Astrocyte (in vitro differentiated cells and primary cell): ENCODE measurements around the gene LRRC41. TPM values are rescaled to one million over a fixed set of nuclear protein-coding genes. Genes with fewer than 3 reads are reported as not detected.

Experiments
- DNase-seq: peaks from one replicate; pipeline ENCODE4 v3.0.0-alpha.2; 2010; ENCODE audit warnings: low read depth
- FAIRE-seq: peaks from 2 replicates; lab custom pipeline; 2011; peaks lifted over from hg19 to GRCh38; lab: Jason Lieb, UNC
- H2AFZ ChIP-seq: 2 replicates; pipeline ENCODE4 v1.6.0; 2012; ENCODE audit warnings: low read depth, low read length, inconsistent platforms
- H3K27ac ChIP-seq: 2 replicates; pipeline ENCODE4 v1.5.1; 2011; ENCODE audit warnings: low read depth, low read length, inconsistent platforms
- H3K27me3 ChIP-seq: 2 replicates; pipeline ENCODE4 v1.6.0; 2011; ENCODE audit warnings: low read length, inconsistent platforms; ENCODE audit not compliant: insufficient read depth
- H3K36me3 ChIP-seq: 2 replicates; pipeline ENCODE4 v1.5.1; 2011; ENCODE audit warnings: low read length, inconsistent platforms; ENCODE audit not compliant: insufficient read depth
- H3K4me1 ChIP-seq: 2 replicates; pipeline ENCODE4 v1.5.1; 2011; ENCODE audit warnings: low read length, inconsistent platforms; ENCODE audit not compliant: insufficient read depth
- H3K4me2 ChIP-seq: 2 replicates; pipeline ENCODE4 v1.6.0; 2012; ENCODE audit warnings: low read length, inconsistent platforms
- H3K4me3 ChIP-seq: 2 replicates; pipeline ENCODE4 v1.5.1; 2011; ENCODE audit warnings: low read depth, mild to moderate bottlenecking, low read length, inconsistent platforms; ENCODE audit not compliant: insufficient read depth
- H3K79me2 ChIP-seq: 2 replicates; pipeline ENCODE4 v1.6.0; 2012; ENCODE audit warnings: mild to moderate bottlenecking, low read length, inconsistent platforms; ENCODE audit not compliant: insufficient read depth
- H3K9ac ChIP-seq: 2 replicates; pipeline ENCODE4 v1.6.0; 2012; ENCODE audit warnings: mild to moderate bottlenecking, low read length, inconsistent platforms
- H3K9me3 ChIP-seq: 2 replicates; pipeline ENCODE4 v1.5.1; 2012; ENCODE audit warnings: low read depth, mild to moderate bottlenecking, low read length, inconsistent platforms; ENCODE audit not compliant: insufficient read depth
- H4K20me1 ChIP-seq: 2 replicates; pipeline ENCODE4 v1.6.0; 2012; ENCODE audit warnings: low read length, inconsistent platforms; ENCODE audit not compliant: insufficient read depth
- H3K27ac Mint-ChIP-seq: one replicate; pipeline ENCODE4 v1.8.0; 2021; ENCODE audit warnings: mild to moderate bottlenecking, mixed read lengths; ENCODE audit not compliant: unreplicated experiment
- H3K27me3 Mint-ChIP-seq: one replicate; pipeline ENCODE4 v1.8.0; 2021; ENCODE audit warnings: low read depth, mixed read lengths; ENCODE audit not compliant: unreplicated experiment
- H3K36me3 Mint-ChIP-seq: one replicate; pipeline ENCODE4 v1.8.0; 2021; ENCODE audit warnings: low read depth, mixed read lengths; ENCODE audit not compliant: unreplicated experiment
- H3K4me1 Mint-ChIP-seq: one replicate; pipeline ENCODE4 v1.8.0; 2021; ENCODE audit warnings: low read depth, mixed read lengths; ENCODE audit not compliant: unreplicated experiment
- H3K4me3 Mint-ChIP-seq: one replicate; pipeline ENCODE4 v1.8.0; 2021; ENCODE audit warnings: mild to moderate bottlenecking, moderate library complexity, mixed read lengths; ENCODE audit not compliant: unreplicated experiment
- H3K9me3 Mint-ChIP-seq: one replicate; pipeline ENCODE4 v1.8.0; 2021; ENCODE audit warnings: mild to moderate bottlenecking, mixed read lengths; ENCODE audit not compliant: unreplicated experiment
- CTCF ChIP-seq: IDR thresholded peaks from 2 replicates; pipeline ENCODE4 v1.5.1; 2011; ENCODE audit warnings: low read depth, mild to moderate bottlenecking, inconsistent platforms, low read length, moderate library complexity; ENCODE audit not compliant: insufficient read depth
- EZH2 ChIP-seq: IDR thresholded peaks from 2 replicates; pipeline ENCODE4 v1.6.1; 2012; ENCODE audit warnings: mild to moderate bottlenecking, low read length, inconsistent platforms; ENCODE audit not compliant: insufficient read depth
- total RNA-seq: library from RNA; stranded (reverse); gene quantifications from 2 replicates; pipeline ENCODE4 v1.2.1, GENCODE V29; 2021

The LRRC41 gene
- total RNA-seq, 1 donor from 2014 or later, result 88.2 TPM

DNA sequence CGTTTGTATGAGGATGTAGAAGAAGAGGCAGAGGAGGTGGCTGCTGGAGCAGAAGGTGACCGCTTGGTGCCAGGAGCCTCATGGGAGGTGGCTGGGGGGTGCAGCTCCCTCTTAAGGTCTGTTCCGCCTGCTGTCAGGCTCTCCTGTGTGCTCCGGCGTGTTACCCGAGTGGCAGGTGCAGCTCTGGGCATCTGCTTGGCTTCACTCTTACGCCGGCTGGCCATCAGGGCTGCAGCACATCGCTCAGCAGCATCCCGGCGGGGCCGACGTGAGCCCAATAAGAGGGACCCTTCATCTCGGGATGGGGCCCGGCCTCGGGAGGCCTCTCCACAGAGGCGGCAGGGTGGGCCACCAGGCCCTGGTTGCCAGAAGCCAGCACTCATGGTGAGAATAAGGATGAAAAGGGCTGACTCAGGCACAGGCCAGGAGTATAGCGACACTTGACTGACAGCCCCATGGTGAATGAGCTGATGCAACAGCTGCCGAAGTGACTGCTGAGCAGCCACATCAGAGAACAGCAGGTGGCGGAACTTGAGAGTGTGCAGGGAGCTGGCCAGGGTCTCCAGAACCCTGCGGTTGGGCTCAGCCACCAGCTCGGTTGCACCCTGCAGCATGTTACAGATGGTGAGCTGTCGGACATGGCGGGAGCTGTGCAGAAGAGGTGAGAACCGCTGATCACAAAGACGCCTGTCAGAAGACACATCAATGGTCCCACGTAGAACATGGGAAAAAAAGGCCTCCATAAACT lies 17.5 kb downstream of the LRRC41 start:
- Histone ChIP-seq H3K27me3 (no peaks in the 10 kb centered on the region), H3K9me3 (no peaks in the 10 kb centered on the region), H3K4me1 (peaks cover 6% of the 10 kb centered on the region), H3K79me2 (peaks cover 6% of the 10 kb centered on the region), H4K20me1 (peaks cover 41% of the 10 kb centered on the region), H3K4me3 (no peak overlapping the region), H3K4me2 (no peak overlapping the region), H3K27ac (no peak overlapping the region), H2AFZ (no peak overlapping the region), H3K9ac (no peak overlapping the region), H3K36me3 (peaks cover 38% of the 10 kb centered on the region)
- Mint-ChIP-seq H3K27me3 (no peaks in the 10 kb centered on the region), H3K27ac (peak overlapping the region; percentile 72), H3K4me3 (no peak overlapping the region), H3K4me1 (peaks cover 47% of the 10 kb centered on the region), H3K9me3 (no peaks in the 10 kb centered on the region), H3K36me3 (peaks cover 25% of the 10 kb centered on the region)
- DNase-seq, result no peak
- FAIRE-seq, result no peak
- TF ChIP-seq EZH2 (no peak), CTCF (no peak)

- Histone ChIP-seq H3K4me2 (no peak overlapping the region), H3K4me3 (no peak overlapping the region), H4K20me1 (peaks cover 45% of the 10 kb centered on the region), H3K9ac (no peak overlapping the region), H3K9me3 (no peaks in the 10 kb centered on the region), H3K79me2 (peaks cover 6% of the 10 kb centered on the region), H3K4me1 (peaks cover 6% of the 10 kb centered on the region), H3K36me3 (peaks cover 46% of the 10 kb centered on the region), H3K27ac (no peak overlapping the region), H3K27me3 (no peaks in the 10 kb centered on the region), H2AFZ (no peak overlapping the region)
- FAIRE-seq, result no peak
- Mint-ChIP-seq H3K36me3 (peaks cover 32% of the 10 kb centered on the region), H3K27me3 (no peaks in the 10 kb centered on the region), H3K4me3 (peak overlapping the region; percentile 20), H3K4me1 (peaks cover 46% of the 10 kb centered on the region), H3K27ac (peak overlapping the region; percentile 75), H3K9me3 (no peaks in the 10 kb centered on the region)
- TF ChIP-seq CTCF (no peak), EZH2 (no peak)
- no peak for DNase-seq
Measured at GRCh38 chr1:46284597-46285564, 18.5 kb downstream of the LRRC41 start.
